Coronary artery (tissue), 2 donors: ENCODE results near the gene SLC25A28.
"Not testable (repeated sequence)": the region's sequence is repeated elsewhere in the genome, so short reads cannot be mapped to it uniquely, and the experiment has no call there.

Source experiments
- DNase-seq: peaks from one replicate; pipeline ENCODE4 v3.0.0-alpha.2; 2017; ENCODE audit warnings: low spot score
- H3K27ac ChIP-seq, 2 donors: fragments of 200-600 bp; sonication (generic); one replicate each; pipeline ENCODE4 v1.5.1; 2016 to 2019
- H3K4me3 ChIP-seq: fragments of 200-600 bp; sonication (generic); 2 replicates; pipeline ENCODE4 v1.5.1; 2016; ENCODE audit warnings: mild to moderate bottlenecking, moderate library complexity
- CTCF ChIP-seq: fragments of 200-600 bp; sonication (generic); IDR thresholded peaks from one replicate; pipeline ENCODE4 v1.5.1; 2019; ENCODE audit warnings: antibody characterized with exemption

The SLC25A28 gene

GRCh38 chr10:99647601-99648151 lies 27.4 kb upstream of the SLC25A28 start:
- no peak overlapping the region for H3K4me3 ChIP-seq
- no peak for TF ChIP-seq CTCF
- H3K27ac ChIP-seq, result no peak overlapping the region
- DNase-seq, result no peak

- no peak for DNase-seq
- Histone ChIP-seq H3K4me3 (no peak overlapping the region), H3K27ac (no peak overlapping the region)
- no peak for TF ChIP-seq CTCF
Observed at GRCh38 chr10:99633832-99634231, 13.6 kb upstream of the SLC25A28 start.

- no peak for DNase-seq
- Histone ChIP-seq H3K27ac (no peak overlapping the region), H3K4me3 (no peak overlapping the region)
- TF ChIP-seq CTCF, result no peak
Observed at GRCh38 chr10:99631496-99631895, 11.3 kb upstream of the SLC25A28 start.

- Histone ChIP-seq H3K27ac (no peak overlapping the region), H3K4me3 (no peak overlapping the region)
- DNase-seq, result no peak
- TF ChIP-seq CTCF, result no peak
Observed at GRCh38 chr10:99630991-99631390, 10.8 kb upstream of the SLC25A28 start.

GRCh38 chr10:99630433-99630832 lies 10.2 kb upstream of the SLC25A28 start:
- Histone ChIP-seq H3K4me3 (no peak overlapping the region), H3K27ac (no peak overlapping the region)
- TF ChIP-seq CTCF, result no peak
- no peak for DNase-seq

GRCh38 chr10:99629625-99629978 lies 9.4 kb upstream of the SLC25A28 start:
- no peak overlapping the region for H3K4me3 ChIP-seq
- H3K27ac ChIP-seq, result no peak overlapping the region
- TF ChIP-seq CTCF, result no peak
- DNase-seq, result no peak

GRCh38 chr10:99628923-99629624 lies 8.8 kb upstream of the SLC25A28 start:
- no peak for TF ChIP-seq CTCF

GRCh38 chr10:99625124-99625523 lies 4.9 kb upstream of the SLC25A28 start:
- H3K4me3 ChIP-seq, DNase-seq, H3K27ac ChIP-seq: not testable (repeated sequence)

More at GRCh38 chr10:99628923-99629624, 8.8 kb upstream of the SLC25A28 start:
- no peak for DNase-seq
- H3K27ac ChIP-seq, result no peak overlapping the region
- no peak overlapping the region for H3K4me3 ChIP-seq
